ENCODE data around the gene ZCCHC14.
"Not testable (repeated sequence)": the region's sequence is repeated elsewhere in the genome, so short reads cannot be mapped to it uniquely, and the experiment has no call there.

The ZCCHC14 gene

DNA sequence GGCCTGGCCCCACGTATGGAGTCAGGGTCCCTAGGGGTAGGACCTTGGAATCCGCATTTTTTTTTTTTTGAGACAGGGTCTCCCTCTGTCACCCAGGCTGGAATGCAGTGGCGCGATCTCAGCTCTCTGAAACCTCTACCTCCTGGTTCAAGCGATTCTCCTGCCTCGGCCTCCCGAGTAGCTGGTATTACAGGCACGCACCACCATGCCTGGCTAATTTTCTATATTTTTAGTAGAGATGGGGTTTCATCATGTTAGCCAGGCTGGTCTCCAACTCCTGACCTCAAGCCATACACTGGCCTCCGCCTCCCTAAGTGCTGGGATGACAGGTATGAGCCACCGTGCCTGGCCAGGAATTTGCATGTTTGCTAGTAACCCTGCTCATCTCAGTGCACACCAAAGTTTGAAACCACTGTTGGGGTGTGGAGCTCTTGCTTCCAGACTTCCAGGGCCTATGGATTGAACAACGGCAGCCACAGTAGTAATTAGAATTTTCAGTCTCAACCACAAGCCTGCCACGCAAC is 5.0 kb upstream of the ZCCHC14 start:
- not testable (repeated sequence) for DNase-seq

DNA sequence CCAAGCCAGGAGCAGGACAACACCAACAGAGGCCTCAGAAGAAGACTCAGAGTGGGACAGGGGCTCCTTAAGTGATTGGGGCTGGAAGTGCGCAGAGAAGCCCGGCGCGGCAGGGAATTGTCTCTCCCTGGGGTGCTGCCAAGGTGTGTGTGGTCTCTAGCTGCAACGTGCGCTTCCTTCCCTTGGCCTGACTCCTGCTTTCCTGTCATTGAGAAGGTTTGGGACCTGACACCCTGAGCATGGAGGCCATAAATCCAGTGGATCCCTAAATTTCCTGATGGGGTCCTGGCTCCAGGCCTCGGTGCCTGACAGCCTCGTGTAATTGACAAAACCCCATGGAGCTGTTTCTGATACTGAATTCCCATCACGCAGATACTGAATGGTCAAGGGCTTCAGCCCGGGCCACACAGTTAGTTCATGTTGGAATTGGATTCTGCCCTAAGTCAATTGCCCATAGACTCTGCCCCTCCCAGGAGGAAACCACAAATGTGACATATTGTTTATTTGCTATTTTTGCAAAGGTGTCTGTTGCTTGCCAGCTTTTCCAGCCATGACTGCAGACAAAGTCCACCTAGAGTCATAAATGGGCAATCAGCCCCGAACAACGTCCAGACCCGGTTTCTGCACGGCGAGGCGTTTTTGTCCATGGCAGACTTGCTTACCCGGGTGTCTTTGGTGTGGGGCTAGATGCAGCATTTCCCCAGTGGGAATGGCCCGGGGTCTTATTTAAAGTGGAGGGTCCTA is 4.4 kb upstream of the ZCCHC14 start:
- not testable (repeated sequence) for DNase-seq

DNA sequence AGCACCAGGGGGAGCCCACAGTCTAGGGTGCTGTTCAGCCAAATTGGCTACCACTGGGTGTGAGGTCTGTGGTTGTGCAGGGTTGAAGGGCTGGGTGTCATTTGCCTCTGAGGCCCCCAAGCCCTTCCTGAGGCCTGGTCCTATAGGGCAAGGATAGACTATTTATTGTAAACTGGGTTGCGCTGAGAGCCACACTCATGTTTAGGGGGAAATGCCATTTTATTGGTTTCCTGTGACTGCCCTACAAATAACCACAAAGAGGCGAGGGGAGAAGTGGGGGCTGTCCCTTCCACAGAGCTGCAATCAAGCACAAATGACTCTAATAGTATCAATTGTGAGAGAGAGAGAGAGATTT is 3.6 kb upstream of the ZCCHC14 start:
- no peak for DNase-seq

DNA sequence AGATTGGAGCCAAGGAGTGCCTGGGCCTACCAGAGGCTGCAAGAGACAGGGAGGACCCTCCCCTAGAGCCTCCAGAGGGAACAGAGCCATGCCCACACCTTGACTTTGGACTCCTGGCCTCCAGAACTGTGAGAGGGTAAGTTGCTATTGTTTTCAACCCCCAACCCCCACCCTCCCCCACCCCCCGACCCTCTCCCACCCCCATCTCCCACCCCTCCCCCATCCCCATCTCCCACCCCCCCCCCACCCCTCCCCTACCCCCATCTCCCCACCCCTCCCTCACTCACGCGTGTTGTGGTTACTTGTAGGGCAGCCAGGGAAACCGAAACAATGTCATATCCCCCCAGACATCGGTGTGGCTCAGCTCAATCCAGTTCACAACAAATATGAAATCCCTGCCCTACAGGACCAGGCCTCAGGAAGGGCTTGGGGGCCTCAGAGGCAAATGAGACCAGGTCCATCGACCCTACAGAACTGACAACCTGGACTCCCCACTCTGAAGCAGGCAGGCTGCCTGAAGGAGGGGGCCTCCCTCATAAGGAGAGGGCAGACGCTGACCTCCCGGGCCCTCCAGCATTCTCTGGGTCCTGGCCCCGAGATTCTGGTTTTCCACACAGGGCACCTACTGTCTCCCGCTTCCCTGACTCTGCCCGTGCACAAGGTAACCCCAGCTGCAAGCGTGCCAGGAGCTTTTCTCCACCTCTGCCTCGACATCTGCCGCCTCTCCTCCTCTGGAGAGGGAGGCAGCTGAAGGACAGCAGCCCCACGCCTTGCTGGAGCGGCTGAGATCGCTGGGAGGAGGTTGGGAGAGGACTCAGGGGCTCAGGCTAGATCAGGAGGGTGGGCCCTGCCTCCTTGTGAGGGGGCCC is 3.0 kb upstream of the ZCCHC14 start:
- DNase-seq, result no peak

DNA sequence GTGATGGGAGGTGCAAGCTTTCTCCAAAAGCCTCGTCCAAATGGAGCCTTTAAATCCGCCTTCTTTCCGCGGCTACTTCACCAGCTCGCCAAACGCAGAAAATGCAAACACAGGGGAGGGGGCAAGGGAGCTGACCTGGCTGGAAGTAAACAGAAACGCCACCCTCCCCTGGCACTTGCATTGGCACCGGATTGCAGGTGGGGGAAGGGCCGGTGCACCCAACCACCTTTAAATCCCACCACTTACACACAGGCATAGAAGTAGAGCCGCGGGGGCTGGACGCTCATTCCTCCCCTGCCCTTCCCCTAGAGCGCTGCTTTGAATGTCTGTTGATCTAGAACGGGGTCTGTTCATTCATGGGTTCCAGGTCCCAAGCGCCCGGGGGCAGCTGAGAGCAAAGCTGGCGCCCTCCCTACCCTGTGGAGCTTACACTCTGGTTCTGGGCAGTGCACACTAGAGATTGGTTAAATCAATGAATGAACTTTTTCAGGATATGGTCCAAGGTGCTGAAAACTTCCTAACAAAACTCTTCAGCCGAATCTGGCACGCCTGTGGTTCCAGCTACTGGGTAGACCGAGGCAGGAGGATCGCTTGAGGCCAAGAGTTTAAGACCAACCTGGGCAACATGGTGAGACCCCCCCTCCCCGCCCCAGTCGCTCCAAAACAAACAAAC is 920 bp upstream of the ZCCHC14 start:
- peak in 1 of 56 donors; percentile 33 for DNase-seq

DNA sequence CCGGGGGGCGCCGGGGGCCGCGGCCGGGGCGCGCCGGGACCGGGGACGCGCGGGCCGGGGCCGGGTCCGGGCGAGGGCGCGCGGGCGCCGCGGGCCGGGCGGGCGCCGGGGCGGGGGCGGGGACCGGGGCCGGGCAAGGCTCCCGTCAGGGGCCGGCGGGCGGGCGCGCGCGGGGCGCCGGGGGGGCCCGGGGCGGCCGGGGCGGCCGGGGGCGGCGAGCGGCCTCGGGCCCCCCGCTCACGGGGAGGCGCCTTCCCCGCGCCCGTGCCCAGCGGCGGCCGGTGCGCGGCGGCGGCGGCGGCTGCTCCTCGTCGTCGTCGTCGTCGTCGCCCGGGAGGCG is 563 bp downstream of the ZCCHC14 start:
- DNase-seq, result no peak

DNA sequence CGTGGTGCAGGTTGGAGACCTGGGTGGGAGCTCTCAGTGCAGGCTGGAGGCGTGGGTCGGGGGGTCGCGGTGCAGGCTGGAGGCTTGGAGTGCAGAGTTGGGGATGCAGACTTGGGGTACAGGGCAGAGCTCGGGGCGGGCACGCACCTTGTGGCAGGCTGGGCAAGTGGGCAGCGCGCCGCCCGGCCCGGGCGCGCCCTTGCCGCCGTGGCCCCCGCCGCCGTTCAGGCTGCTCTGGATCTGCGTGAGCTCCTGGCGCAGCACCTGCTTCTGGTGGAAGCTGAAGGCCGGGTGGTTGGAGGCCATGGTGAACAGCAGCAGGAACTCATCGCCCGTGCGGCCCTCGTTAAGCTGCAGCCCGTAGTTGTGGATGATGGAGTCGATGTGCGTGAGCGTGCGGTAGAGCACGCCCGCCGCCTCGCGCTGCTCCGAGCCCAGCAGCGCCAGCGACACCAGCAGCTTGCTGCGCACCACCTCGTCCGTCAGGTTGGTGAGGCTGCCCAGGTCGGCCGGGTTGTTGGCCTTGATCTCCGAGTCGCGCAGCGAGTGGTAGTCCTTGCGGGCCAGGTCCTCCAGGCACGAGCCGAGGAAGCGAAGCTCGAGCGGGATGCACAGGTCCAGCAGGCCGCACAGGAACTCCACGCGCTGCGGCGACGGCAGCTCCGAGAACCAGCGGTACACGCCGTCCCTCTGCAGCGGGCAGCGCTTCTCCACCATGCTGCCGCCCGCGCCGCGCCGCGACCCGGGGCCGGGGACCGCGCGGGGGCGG is 1.1 kb downstream of the ZCCHC14 start:
- DNase-seq, result peak in 5 of 56 donors; percentile 24 to 39 (median 36)

DNA sequence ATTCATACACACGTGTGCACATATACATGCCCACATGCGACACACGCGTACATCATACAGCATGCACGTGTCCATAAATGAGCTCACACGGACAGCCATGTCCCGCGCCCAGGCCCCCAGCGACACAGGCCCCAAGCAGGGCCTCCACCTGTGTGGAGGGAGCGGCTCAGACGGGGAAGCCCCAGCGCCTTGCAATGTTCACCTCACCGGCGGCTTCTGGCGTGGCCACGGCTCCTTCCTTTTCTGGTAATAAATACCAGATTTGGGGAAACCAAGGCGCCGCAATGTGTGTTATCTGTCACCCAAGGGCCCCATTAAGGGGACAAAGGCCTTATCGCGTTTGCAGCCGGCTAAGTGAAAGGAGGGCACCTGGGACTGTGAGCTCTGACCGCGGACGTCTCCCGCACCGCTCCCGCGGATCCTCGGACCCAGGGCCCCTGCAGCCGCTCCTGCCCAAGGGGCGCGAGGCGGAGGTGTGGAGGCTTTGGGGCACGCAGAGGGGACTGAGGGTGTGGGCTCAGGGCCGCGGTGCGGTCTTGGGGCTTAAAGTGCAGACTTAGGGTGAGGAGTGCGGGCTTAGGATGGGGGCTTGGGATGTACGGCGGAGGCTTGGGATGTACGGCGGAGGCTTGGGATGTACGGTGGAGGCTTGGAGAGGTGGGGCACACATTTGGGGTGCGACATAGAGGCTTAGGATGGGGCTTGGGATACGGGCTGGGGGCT is 1.9 kb downstream of the ZCCHC14 start:
- DNase-seq, result peak in 1 of 56 donors; percentile 9

DNA sequence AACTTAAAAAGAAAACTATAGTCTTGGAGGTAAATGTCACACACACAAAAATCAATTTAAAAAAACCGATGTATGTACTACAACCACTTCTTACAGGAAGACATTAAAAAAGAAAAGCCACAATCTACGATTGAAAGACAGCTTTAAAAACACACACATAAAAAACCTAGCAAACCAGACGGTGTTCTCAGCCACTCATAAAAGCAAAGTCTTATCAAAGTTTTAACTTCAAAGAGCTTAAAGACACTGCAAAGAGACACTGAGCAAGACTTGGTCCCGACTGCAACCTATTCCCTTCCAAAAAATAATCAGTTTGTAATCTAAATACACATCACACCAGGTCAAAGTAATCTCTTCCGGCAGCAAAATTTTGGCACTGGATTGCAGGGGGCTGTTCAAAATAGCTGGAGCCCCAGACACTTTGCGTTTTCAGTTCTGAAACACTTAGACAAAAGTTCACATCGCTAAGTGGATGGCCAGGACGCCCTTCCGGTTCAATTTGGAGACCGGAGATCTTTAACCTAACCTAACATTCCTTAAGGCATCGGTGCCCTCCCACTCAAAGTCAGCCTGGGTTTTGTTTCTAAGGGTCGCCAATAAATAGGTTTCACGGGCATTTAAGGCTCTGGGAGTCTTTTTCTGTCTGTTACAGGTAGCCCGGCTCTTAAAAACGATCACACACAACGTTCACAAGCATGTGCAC is 2.6 kb downstream of the ZCCHC14 start:
- no peak for DNase-seq

DNA sequence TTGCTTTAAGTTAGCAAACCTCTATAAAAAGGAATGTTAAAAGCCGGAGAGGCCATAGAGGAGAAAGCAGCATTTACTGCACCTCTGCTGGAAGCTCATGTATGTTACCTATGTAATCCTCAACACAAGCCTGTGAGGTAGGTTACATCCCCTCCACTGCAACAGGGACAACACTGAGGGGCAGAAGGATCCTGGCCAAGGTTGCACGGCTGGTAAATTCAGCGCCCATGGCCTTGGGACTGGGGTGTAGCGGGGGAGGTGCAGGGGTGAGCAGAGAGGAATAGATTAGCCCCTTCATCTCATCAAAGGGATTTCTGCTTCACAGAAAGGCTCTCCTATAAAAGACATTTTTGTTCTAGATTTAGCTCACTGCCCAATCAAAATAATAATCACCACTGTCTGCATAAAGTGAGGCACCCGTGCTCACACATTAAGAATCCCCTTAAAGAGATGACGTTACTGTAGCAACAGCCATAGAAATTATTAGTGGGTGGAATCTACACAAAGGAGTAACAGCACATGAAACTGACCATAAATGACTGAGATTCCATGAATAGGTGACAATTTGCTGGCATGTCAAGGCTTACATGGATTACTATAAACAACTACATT is 3.3 kb downstream of the ZCCHC14 start:
- no peak for DNase-seq

DNA sequence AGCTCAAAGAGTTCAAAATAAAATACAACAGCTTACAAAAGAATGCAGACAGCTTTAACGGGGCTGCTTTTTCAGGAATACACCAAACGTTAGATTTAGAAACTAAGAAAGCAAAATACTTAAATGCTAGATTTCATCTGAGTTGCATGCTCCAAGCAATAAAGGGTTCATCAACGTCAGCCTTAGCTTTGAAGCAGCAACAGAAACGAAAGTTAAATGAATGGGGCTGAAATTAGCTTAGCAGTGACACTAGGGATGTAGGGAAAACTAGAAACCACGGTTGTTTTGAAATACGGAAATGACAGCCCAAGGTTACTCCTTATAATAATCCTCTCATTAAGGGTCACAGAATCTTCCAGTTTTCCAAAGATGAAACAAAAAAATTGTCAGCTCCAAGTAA is 3.9 kb downstream of the ZCCHC14 start:
- DNase-seq, result not testable (repeated sequence)

DNA sequence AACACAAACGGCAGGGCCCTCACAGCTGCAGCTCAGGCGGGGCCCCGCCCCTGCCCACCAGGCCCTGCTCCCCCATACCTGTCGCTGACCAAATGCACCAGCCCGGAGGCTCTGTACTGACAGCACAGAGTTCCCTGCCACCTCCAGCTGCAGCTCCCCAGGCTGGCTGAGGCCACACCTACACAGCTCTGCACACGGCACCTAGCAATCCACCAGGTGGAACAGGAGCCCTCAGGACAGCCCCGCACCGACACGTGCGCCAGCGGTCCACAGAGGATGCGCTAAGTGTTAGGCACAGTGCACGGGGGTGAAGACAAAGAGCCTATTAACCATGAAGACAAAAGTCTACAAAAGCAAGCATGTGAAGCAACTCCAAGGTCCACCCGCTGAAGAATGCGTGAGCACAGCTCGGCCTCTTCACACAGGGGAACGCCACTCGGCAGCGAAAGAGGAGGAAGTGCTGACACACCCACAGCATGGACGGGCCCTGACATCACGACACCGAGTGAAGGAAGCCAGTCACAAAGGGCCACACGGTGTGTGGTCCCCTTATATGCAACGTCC is 5.4 kb downstream of the ZCCHC14 start:
- DNase-seq, result peak in 9 of 56 donors; percentile 6 to 38 (median 18)

DNA sequence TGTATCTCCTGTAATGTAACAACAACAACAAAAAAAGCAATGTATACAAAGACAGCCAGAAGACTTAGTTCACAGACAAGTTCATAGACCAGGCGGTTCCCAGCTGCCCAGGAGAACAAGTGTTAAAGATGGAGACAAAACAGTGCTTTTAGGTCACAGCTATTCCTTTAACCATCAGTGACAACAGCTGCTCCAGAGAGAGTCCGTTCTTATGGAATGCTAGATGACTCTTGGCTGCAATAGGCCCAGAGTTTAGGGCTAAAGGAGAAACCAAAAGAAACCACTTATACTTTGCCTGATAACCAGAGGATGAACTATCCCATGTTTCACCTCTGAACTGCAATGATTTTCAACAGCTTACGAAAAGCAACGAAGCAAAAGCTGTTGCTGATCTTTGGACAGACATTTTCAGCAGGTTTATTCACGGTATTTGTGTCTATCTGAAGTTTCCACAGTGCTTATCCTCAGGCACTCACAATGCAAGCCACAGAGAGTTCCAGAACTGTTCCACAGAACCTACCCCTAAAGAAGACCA is 6.0 kb downstream of the ZCCHC14 start:
- no peak for DNase-seq

DNA sequence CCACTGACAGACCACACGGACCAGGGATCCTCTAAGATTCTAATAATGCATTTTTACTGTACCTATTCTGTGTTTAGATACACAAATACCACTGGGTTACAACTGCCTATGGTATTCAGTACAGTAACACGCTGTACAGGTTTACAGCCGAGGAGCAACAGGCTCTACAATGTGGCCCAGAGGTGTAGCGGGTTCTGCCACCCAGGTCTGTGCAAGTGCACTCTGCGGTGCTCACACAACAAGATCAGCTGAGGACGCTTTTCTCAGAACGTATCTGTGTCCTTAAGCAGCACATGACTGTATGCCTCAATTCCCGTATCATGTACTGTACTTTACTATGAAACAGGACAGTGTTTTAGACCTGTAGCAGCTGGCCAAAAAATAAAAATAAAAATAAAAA is 6.5 kb downstream of the ZCCHC14 start:
- DNase-seq, result no peak

DNA sequence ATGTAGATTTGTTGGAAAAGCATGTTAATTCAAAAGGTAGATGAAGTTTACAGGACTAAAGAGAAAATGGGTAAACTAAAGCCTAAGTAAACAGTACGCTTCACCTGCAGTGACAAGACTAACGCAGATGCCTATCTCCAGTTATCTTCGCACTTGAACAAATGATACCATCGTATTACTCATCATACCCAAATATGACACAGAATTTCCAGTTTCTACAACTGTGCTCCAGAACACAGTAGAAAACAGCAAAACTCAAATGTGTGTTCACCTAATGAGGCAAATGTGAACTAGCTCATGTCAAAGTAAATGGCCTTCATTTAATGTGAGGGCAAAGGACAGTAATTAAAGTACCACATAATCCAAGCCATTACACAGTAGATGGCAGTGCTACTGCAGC is 7.0 kb downstream of the ZCCHC14 start:
- not testable (repeated sequence) for DNase-seq

DNA sequence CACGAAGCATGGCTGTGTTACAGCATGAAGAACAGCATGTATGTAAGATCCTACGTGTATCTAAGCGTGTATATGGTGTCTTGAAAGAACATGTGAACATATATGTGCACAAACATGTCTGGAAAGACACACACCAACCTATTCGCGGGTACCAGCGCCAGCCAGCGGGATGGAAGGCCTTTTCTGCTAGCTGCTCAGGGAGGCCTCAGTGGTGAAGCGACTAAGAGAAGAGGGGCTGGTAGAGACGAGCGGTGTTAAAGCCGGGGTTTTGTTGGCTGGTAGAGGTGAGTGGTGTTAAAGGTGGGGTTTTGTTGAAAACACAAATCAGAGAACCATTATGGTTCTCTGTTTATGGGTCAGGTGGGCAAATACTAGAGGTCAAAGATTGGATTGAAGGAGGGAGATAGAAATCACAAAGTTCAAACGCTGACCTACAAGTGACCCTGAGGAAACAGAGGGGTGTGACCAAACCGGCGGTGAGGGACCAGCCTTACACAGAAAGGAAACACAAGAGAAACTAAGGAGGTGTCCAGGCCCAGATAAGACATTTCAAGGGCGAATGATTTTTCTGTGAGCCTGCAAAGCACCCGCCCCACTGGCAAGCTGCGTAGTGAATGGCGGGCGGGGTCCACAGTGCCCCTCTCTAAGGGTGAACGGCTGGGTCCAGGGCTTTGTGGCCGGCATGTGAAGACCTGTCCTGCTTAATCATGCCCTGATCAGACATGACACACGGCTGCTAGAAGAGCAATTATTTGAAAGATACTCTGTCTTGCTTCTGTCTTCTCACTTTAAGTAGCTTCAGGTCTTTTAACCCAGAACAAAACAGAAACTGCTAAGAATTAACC is 8.1 kb downstream of the ZCCHC14 start:
- no peak for DNase-seq

DNA sequence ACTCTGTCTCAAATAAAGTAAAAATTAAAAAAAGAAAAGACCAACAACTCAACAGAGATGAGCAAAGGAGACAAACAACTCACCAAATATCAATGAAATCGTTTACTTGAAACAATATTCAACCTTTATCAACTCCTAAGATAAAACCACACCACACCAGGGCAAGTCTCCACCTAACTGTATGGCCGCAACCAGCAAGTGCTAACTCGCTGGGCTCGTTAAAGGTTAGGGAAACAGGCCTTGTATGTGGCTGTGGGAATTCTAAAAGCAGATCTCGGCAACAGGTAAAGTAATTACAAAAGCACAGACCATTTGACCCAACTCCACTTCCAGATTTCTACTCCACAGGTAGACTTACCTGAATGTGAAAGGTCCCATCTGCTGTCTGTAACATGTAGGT is 9.3 kb downstream of the ZCCHC14 start:
- no peak for DNase-seq

DNA sequence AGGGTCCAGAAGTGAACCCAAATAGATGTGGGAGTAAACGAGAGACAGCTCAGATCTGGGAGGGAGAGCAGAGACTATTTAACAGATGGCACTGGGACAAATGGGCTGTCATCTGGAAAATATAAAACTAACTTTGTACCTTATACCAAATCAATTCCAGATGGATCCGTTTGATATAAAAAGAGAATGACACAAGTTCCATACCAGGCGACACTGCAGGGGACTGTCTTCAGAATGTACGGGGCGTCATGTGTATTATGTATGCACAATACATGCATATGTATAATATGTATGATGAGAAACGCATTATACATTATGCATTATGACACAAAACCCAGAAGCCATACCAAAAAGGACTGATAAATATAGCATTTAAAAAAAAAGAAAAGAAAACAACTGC is 10.2 kb downstream of the ZCCHC14 start:
- DNase-seq, result not testable (repeated sequence)
